ENCODE data around the gene BCL7C. TPM values are rescaled to one million over a fixed set of nuclear protein-coding genes. Genes with fewer than 3 reads are reported as not detected.

BCL7C gene
- total and polyA plus RNA-seq, 8 donors, result 12.2 to 58.2 (median 30.6) TPM

- peak overlapping the region; percentile 72 to 93 (median 89) for H3K27ac ChIP-seq
- 33 to 44% (median 42%) methylated on average over 5 to 6 of the region's 6 CpGs for WGBS, 5 donors
- H3K36me3 ChIP-seq, result no peaks in the 10 kb centered on the region
- no peak for DNase-seq
- peaks cover 24 to 61% (median 54%) of the 10 kb centered on the region in 4 donors for H3K4me1 ChIP-seq
- no peaks in the 10 kb centered on the region for H3K9me3 ChIP-seq
- no peak for TF ChIP-seq POLR2AphosphoS5 (IDR thresholded peaks at IDR 0.05)
- TF ChIP-seq, protein P1, sequence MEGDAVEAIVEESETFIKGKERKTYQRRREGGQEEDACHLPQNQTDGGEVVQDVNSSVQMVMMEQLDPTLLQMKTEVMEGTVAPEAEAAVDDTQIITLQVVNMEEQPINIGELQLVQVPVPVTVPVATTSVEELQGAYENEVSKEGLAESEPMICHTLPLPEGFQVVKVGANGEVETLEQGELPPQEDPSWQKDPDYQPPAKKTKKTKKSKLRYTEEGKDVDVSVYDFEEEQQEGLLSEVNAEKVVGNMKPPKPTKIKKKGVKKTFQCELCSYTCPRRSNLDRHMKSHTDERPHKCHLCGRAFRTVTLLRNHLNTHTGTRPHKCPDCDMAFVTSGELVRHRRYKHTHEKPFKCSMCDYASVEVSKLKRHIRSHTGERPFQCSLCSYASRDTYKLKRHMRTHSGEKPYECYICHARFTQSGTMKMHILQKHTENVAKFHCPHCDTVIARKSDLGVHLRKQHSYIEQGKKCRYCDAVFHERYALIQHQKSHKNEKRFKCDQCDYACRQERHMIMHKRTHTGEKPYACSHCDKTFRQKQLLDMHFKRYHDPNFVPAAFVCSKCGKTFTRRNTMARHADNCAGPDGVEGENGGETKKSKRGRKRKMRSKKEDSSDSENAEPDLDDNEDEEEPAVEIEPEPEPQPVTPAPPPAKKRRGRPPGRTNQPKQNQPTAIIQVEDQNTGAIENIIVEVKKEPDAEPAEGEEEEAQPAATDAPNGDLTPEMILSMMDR (IDR thresholded peaks at IDR 0.05), result no peak
- no peaks in the 10 kb centered on the region for H3K27me3 ChIP-seq
- intact Hi-C loops (cut with DNase I; ENCODE audit: low total_unique reads), result no loop called here
- peak overlapping the region; percentile 46 to 64 (median 55) for H3K4me3 ChIP-seq
These were observed 7.5 kb upstream of the BCL7C start for GRCh38 chr16:30901201-30902028.

GRCh38 chr16:30900588-30900987 is 6.7 kb upstream of the BCL7C start:
- 93 to 99% (median 97%) methylated on average over 5 of the region's 5 CpGs for WGBS, 5 donors
- Histone ChIP-seq H3K27me3 (no peaks in the 10 kb centered on the region), H3K4me3 (no peak overlapping the region), H3K27ac (no peak overlapping the region), H3K9me3 (no peaks in the 10 kb centered on the region), H3K36me3 (no peaks in the 10 kb centered on the region), H3K4me1 (peaks cover 32 to 69% (median 63%) of the 10 kb centered on the region in 4 donors)
- no peak for DNase-seq
- TF ChIP-seq POLR2A (IDR thresholded peaks at IDR 0.05), result no peak
- TF ChIP-seq POLR2AphosphoS5 (IDR thresholded peaks at IDR 0.05), result no peak
- TF ChIP-seq EP300 (IDR thresholded peaks at IDR 0.05), result no peak
- TF ChIP-seq, protein P1 (IDR thresholded peaks at IDR 0.05), result no peak
- intact Hi-C loops (cut with DNase I; ENCODE audit: low total_unique reads), result no loop called here

DNA sequence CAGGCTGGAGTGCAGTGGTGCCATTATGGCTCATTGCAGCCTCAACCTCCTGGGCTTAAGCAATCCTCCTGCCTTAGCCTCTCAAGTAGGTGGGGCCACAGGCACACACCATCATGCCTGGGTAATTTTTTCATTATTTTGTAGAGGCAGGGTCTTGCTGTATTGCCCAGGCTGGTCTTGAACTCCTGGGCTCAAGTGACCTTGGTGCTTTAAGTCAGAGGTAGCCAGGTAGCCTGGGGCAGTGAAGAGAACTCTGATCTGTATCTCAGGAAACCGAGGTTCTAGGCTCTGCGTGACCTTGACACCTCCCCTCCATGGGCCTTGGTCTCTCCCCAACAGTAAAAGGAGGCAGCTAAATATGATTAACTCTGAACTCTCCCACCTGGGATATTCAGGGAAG is 5.9 kb upstream of the BCL7C start:
- Histone ChIP-seq H3K9me3 (no peaks in the 10 kb centered on the region), H3K36me3 (no peaks in the 10 kb centered on the region), H3K27me3 (no peaks in the 10 kb centered on the region), H3K4me3 (no peak overlapping the region), H3K27ac (no peak overlapping the region), H3K4me1 (peaks cover 40 to 75% (median 71%) of the 10 kb centered on the region in 4 donors)
- 78 to 89% (median 88%) methylated on average over 2 of the region's 2 CpGs for WGBS, 5 donors
- intact Hi-C loops (cut with DNase I; ENCODE audit: low total_unique reads), result loop anchor here (10.0 kb wide), 1 partner anchor 55 kb away; no protein-coding TSS in a partner anchor
- DNase-seq, result no peak
- TF ChIP-seq POLR2AphosphoS5 (IDR thresholded peaks at IDR 0.05) (no peak), EP300 (IDR thresholded peaks at IDR 0.05) (no peak), POLR2A (IDR thresholded peaks at IDR 0.05) (no peak)
- TF ChIP-seq, protein P1 (IDR thresholded peaks at IDR 0.05), result no peak

- peak; percentile 92 to 97 for DNase-seq
- peaks cover 44 to 80% (median 70%) of the 10 kb centered on the region in 4 donors for H3K4me1 ChIP-seq
- WGBS, 5 donors, result 15 to 19% (median 17%) methylated on average over 31 of the region's 31 CpGs
- no peaks in the 10 kb centered on the region for H3K27me3 ChIP-seq
- no peaks in the 10 kb centered on the region for H3K36me3 ChIP-seq
- intact Hi-C loops (cut with DNase I; ENCODE audit: low total_unique reads), result loop anchor here (10.0 kb wide), 1 partner anchor 52 kb away; no protein-coding TSS in a partner anchor
- H3K27ac ChIP-seq, result peak overlapping the region; percentile 96 to 99 (median 97)
- H3K4me3 ChIP-seq, result peak overlapping the region; percentile 44 to 59 (median 56)
- H3K9me3 ChIP-seq, result no peaks in the 10 kb centered on the region
- TF ChIP-seq POLR2AphosphoS5 (IDR thresholded peaks at IDR 0.05) (peak; percentile 8 to 85 (median 73)), POLR2A (IDR thresholded peaks at IDR 0.05) (no peak)
These were observed 3.2 kb upstream of the BCL7C start for GRCh38 chr16:30896889-30897733.

All from stomach (tissue), 9 donors.